DMS 273 treated with DMSO at 0.1 percent for 48 hours (cell line): ENCODE data around the gene NFASC.

Experiments used
- DNase-seq: peaks from one replicate; lab custom pipeline; 2025; lab: John Stamatoyannopoulos, UW

The NFASC gene

DNA sequence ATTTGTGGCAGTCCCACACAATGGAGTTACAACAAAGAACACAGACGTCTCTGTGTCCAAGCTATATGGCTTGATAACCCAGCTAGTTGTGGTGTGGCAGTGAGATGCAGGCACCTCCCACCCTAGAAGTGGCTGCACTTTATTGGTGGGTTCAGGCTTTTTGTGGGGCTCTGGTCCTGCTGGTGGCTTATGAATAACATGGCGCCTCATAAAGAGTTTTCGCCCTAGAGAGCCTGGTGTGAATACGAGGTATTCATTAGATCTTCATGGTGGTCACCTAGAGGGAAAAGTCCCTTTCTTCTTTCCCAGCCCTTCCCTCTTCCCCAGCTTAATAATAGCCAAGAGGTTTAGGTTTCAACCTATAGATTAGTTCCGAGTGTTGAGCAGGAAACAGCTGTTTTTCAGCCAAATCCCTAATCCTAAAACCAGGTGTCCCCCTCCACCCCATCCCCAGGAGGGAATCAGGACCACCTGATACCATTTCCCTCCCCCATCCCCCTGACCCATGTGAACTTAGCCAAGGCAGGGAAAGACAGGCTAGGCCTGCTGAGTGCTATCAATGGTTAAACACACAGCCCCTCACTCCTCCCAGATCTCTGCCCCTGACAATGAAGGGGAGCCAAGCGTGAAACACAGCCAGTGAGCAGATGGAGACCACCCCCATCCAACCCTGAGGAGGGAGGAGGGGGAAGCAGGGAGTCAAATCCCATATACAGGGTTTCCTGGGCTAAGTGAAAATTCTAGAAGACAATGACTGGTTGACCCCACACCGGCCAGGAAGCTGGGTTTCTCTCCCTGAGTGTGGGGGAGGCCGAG is 58.2 kb downstream of the NFASC start:
- DNase-seq, result no peak

DNA sequence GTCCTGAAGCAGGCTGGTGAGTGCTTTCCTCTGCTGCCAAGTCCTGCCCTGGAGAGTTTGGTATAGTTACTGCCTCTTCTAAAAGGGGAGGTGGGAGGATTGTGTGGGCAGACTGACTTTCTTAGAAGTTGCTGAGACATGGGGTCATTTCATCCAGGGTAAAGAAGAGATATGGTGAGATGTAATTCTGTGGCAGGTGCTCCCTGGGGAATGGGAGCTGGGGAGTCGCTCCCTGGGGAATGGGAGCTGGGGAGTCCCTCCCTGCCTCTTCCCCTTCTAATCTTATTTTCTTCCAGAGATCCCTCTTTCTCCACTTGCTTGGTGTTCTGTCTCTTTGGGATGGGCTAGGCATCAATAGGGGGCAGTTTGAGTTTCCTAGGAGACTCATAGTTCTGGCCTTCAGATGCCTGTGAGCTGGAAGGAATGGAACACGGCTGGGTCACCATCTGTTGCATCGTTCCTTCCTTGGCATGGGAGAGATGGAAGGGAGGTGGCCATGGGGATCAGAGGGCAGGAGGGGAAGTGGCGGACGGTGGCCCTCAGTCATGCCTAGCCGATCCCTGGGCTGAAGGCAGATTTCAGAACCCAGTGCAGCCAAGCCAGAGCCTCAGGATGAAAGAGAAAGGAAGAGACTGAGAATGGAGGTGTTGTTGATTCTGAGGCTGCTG is 59.0 kb downstream of the NFASC start:
- DNase-seq, result no peak

GRCh38 chr1:204930155-204930523 is 59.5 kb downstream of the NFASC start:
- no peak for DNase-seq

- DNase-seq, result no peak
These were observed 60.7 kb downstream of the NFASC start for GRCh38 chr1:204931313-204931712.

GRCh38 chr1:204931768-204932572 is 61.3 kb downstream of the NFASC start:
- no peak for DNase-seq

- no peak for DNase-seq
These were observed 61.9 kb downstream of the NFASC start for GRCh38 chr1:204932573-204932909.

GRCh38 chr1:204935155-204935554 is 64.5 kb downstream of the NFASC start:
- no peak for DNase-seq

GRCh38 chr1:204936765-204937164 is 66.1 kb downstream of the NFASC start:
- DNase-seq, result no peak

- no peak for DNase-seq
These were observed 67.2 kb downstream of the NFASC start for GRCh38 chr1:204937901-204938300.

- no peak for DNase-seq
These were observed 69.9 kb downstream of the NFASC start for GRCh38 chr1:204940591-204940990.

DNA sequence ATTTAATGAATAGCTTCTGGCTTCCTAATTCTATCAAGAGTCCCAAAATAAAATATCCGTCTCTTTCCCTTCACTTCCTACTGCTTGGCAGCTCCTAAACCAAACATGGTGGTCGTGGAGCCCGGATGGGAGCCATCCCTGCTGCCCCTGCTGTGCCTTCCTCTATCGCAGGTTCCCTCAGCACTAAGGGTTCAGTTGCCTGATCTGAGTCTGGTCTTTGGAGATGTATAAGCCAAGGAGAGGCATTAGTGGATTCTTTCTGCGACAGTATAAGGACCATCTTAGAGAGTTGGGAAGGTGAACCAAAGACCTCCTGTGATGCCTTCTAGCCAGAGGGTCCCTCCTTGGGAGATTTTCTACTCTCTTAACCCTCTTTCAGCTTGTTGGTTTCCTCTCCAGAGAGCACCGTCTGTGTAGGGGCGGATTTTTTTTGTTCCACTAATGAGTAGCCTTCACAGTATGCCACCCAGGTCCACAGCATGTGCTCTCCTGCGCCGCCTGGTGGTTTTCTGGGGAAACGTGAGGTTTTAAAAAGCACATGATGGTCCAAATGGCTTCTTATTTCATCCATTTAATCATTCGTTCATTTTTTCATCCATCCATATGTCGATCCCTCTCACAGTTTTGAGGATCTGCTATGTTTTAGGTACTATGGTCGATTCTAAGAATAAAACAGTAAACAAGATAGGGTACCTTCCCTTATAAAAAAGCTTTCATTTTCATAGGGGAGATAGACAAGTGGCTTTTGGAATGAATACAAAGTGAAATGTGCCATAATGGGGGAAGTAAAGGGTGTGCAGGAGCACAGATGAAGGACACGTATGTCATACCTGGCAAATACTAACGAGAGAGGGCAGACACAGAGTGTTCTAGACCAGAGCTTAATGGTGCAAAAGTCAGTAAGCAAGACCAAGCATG is 71.0 kb downstream of the NFASC start:
- peak; percentile 49 for DNase-seq

DNA sequence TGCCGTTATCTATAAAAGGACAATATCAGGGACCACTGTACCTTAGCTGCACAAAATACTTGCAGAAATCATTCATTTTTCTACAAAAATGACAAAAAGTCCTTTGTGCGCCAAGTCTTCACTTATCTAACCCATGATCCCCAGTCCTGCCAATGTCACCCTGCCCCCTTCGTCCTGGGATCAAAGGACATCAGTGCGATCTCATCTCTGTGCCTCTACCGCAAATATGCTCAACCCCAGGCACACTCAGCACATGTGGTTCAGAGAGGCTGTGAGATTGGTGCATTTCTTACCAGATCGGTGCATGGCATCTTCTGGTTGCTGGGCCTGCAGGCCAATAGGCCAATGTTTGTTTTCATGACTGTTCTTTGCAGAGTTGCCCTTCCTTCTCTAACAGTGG is 72.8 kb downstream of the NFASC start:
- no peak for DNase-seq

DNA sequence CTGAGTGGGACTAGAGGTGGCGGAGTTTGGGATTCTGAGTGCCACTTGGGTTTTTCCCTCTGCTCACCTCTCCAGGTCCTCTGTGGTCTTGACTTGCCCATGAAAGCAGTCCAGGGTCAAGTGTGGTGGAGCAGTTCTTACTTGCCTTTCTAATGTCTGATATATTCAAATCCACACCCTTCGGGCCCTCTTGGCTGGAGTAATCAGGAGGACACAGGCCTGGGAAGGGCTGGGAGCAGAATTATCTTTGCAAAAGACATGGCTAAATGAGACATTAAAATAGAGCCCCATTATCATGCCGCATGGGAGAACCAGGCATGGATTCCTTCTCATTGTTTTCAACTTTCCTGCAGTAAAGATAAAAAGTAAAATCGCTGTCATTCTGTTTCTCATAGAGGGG is 74.0 kb downstream of the NFASC start:
- no peak for DNase-seq

DNA sequence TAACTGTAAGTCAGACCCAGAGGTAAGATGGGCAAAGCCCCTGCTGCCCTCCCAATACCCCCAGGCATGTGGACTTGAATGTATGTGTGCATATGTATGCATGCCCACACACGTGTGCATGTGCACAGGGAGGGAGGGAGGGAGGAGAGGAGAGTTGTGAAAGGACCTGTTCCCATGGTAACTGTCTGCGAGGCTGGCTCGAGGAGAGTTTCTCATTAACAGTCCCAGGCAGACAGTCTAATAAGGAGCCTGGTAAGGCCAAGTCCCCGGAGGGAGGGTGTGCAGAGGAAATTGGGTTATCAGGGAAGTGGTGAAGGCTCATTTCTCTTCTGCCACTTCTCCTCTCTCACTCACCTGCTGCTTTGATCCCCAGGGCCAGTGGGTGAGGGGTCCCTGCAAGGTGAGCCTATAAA is 74.9 kb downstream of the NFASC start:
- DNase-seq, result no peak

GRCh38 chr1:204946640-204947039 is 76.0 kb downstream of the NFASC start:
- no peak for DNase-seq

- DNase-seq, result no peak
These were observed 76.7 kb downstream of the NFASC start for GRCh38 chr1:204947338-204947737.

DNA sequence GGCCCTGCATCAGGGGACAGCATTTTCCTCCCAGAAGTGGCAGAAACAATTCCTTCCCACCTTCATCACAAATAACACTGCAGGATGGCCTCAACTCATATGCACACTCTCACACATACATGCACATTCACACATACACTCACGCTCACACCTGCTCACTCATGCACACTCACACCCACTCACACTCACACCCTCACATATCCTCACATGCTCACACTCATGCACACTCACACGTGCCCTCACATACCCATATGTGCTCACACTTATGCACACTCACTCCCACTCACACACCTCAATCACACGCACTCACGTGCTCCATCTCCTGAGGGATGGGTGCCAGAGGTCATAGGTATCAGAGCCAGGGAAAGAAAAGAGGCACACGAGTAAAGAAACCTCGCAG is 77.1 kb downstream of the NFASC start:
- DNase-seq, result no peak

- DNase-seq, result no peak
These were observed 79.8 kb downstream of the NFASC start for GRCh38 chr1:204950353-204951001.

GRCh38 chr1:204958317-204959307 is 88.0 kb downstream of the NFASC start:
- DNase-seq, result no peak

DNA sequence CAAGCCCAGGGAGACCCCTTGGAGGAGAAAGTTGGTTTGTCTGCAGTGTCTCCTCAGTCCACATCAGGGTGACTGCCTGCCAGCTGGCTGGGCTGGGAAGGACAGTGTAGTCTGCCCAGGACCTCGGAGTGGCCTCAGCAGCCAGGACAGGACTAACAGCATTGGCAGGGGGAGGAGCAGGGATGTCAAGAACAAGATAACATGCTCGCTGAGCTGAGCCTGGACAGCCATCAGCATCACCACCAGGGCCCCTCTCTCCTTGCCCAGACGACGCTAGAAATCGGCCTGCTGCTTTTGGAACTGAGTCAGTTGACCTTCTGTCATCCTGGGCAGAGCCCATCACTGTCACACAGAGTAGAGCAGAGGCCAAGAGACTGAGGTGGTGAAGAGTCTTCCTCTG is 88.7 kb downstream of the NFASC start:
- no peak for DNase-seq
